Fibroblast of skin of scalp (primary cell): ENCODE results near the gene FLAD1.

Source experiments
- DNase-seq: peaks from one replicate; pipeline ENCODE4 v3.0.0-alpha.2; 2013

FLAD1 gene

GRCh38 chr1:155005076-155006011 lies 22.2 kb downstream of the FLAD1 start:
- DNase-seq = no peak

GRCh38 chr1:155006601-155007101 lies 23.5 kb downstream of the FLAD1 start:
- peak; percentile 42 for DNase-seq

DNA sequence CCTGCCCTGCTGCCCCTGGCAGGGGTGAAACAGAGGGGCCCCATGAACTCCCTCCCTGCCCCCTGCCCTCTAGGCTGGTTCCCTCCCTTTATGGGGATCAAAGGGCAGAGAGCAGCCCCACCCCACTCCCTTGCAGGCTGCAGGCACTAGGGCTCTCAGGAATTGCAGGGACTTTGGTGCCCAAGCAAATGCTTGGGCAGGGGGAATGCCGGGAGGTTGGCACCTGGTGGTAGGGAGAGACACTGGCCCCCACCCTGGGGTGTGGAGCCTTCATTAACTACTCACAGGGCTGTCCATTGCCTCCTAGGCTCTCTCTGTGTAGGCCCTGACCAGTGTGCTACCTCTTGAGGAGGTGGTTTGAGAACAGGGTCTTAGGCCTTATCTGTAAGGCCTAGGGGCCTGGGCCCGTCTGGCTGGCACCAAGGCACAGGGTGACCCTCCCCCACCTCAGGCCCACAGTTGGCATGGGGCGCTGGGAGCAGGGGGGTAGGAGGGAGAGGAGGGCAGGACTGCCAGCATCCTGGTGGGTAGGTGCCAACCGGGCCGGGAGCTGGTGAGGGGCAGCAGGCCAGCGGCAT lies 24.2 kb downstream of the FLAD1 start:
- DNase-seq = no peak

GRCh38 chr1:155008015-155008941 lies 25.1 kb downstream of the FLAD1 start:
- no peak for DNase-seq

DNA sequence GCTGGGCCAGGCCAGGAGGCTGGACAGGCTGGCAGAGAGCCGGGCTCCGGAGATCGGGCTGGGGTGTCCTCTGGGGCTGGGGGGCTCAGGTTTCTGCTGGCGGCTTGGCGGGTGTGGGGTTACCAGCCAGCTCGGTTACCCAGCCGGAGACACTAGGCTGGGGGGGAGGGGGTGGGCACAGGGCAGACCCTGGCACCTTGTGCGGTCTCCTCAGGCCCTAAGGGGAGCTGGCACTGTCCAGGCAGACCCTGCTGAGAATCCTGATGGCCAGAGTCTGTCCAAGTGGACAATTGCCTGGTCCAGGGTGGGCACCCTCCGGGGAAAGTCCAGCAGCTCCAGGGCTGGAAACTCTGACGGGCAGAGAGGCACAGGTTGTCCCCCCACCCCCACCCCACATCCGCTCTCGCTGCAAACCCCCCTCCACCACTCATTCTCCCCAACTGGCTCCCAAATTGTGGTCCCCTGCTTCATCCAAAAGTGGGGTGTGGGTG lies 26.1 kb downstream of the FLAD1 start:
- DNase-seq = no peak

DNA sequence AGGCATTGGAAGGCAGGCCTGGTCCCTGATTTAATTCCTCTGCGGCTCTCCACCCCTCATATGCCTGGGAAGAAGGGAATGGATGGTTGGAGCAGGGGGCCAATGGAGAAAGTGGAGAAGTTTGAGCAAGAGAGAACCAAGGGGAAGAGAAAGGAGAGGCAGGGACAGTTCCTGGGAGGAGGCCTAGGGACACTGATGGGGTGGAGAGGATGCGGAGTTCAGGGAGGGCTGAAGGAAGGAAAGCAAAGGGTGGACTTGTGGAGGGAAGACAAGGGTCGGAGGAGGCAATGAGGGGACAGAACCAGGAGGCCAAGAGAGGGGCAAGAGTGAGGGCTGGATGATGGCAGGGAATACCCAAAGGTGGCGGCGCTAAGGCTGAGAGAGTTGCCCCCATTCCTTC lies 26.6 kb downstream of the FLAD1 start:
- no peak for DNase-seq

- no peak for DNase-seq
Measured at GRCh38 chr1:155010211-155010918, 27.2 kb downstream of the FLAD1 start.

DNA sequence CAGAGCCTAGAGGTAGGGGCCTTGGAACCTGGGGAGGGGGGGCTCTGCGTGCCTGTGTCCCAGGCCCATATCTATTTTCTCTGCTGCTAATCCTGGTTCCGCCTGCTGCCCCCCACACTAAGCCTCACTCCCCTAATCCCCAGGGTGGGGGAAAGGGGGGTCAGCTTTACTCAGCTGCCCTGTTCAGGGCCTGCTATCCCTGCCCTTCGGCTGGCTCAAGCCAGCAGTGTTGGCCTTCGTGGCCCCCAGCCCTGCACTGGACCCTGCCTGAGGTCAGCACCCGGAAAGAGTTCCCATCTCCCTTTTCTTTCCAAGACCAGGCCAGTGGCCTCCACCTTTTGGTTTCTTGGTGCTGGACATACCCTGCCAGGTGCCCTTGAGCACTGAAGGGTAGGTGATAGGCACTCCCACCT lies 27.9 kb downstream of the FLAD1 start:
- no peak for DNase-seq

DNA sequence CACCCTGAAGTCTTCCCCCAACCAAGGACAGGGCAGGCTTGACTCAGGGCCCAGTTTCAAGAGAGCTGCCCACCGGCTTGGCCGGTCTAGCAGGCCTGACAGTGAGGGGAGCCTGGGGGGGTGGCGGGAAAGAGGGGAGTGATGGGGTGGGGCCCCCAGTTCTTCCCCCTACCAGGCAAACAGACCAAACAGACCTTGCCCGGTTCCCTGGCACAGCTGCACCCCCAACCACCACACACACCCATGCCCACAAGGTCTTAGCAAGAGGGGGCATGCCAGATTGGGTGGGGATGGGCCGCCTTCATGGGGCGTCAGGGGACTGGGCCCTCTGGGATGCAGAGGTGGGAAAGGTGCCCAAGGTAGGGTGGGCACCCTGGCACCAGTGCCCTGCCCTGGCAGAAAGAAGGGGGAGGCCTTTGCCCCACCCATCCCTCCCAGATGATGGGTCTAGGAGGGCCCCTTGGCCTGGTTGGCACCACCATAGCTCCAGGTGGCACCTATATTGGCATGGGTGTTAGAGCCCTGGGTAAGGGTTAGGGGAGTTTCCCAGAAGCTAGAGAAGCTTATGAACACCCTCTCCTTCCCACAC lies 28.4 kb downstream of the FLAD1 start:
- no peak for DNase-seq

DNA sequence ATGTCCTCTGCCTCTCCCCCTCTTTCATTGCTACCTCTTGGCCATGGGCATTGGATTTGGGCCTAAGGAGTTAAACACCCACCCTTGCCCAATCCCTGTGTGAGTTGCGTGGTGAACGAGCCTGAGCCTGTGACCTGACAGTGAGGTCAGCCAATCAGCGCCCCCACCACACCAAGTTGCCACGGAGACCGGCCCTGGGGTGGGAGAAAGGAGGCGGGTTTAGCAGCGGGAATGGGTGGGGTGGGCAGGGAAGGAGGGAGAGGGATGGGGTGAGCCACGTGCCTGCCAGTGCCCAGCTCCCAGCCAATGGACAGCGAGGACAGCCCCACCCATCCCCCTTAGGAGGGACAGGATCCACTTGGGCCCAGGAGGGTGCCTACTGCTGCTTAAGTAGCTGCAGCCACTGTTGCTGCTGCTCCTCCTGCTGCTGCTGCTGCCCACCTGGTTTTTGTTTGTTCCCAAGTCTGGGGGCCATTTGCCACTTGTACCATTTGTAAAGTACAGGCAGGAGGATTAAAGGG lies 28.9 kb downstream of the FLAD1 start:
- peak; percentile 63 for DNase-seq

- DNase-seq = no peak
Measured at GRCh38 chr1:155012776-155013602, 29.8 kb downstream of the FLAD1 start.

DNA sequence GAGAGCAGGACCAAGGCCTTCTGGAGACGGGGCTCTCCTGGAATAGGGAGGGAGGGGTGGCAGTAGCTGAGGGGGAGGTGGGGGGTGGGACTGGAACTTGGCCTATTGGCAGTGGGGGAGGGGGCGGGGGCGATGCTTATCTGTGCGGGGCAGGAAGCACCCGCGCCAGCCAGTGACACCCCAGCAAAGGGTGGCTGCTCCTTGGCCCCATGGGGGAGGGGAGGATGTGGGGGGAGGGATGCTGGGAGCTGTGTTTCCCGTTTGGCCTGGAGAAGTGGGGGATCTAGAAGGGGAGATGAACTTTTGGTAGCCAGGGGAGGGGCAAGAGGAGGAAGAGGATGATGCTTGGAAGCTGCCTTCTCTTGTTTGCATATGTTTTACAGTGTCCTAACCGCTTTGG lies 30.5 kb downstream of the FLAD1 start:
- DNase-seq = no peak

DNA sequence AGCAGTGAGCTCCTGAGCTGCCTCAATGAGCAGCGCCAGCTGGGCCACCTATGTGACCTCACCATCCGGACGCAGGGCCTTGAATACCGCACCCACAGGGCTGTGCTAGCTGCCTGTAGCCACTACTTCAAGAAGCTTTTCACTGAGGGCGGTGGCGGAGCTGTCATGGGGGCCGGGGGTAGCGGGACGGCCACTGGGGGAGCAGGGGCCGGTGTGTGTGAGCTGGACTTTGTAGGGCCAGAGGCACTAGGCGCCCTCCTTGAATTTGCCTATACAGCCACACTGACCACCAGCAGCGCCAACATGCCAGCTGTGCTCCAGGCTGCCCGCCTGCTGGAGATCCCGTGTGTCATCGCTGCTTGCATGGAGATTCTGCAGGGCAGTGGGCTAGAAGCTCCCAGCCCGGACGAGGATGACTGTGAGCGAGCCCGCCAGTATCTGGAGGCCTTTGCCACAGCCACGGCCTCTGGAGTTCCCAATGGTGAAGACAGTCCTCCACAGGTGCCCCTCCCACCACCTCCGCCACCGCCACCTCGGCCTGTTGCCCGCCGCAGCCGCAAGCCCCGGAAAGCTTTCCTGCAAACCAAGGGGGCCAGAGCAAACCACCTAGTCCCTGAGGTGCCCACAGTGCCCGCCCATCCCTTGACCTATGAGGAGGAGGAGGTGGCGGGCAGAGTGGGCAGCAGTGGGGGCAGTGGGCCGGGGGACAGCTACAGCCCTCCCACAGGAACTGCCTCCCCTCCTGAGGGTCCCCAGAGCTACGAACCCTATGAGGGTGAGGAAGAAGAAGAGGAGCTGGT lies 31.8 kb downstream of the FLAD1 start:
- DNase-seq = no peak

DNA sequence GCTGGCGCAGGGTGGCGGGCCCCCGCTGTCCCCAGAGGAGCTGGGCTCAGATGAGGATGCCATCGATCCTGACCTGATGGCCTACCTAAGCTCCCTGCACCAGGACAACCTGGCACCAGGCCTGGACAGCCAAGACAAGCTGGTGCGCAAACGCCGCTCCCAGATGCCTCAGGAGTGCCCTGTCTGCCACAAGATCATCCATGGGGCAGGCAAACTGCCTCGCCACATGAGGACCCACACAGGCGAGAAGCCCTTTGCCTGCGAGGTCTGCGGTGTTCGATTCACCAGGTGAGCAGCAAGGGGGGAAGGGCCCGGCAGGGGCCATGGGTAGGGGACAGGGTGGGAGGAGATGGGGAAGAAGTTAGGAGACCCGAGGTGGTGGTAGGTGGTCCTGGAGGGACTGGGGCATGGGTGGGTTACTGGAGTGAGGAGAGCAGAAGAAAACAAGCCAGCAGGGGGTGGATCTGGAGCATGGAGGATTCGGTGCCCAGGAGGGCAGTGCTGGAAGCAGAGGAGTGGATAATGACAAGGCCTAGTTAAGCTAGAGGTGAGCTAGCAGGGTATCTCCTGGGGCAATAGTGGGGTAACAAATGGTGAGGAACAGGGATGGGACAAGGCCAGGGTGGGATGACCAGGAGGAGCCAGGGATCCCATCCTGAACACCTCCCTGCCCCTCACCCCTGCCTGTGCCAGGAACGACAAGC lies 32.5 kb downstream of the FLAD1 start:
- no peak for DNase-seq

- no peak for DNase-seq
Measured at GRCh38 chr1:155016231-155016831, 33.2 kb downstream of the FLAD1 start.

DNA sequence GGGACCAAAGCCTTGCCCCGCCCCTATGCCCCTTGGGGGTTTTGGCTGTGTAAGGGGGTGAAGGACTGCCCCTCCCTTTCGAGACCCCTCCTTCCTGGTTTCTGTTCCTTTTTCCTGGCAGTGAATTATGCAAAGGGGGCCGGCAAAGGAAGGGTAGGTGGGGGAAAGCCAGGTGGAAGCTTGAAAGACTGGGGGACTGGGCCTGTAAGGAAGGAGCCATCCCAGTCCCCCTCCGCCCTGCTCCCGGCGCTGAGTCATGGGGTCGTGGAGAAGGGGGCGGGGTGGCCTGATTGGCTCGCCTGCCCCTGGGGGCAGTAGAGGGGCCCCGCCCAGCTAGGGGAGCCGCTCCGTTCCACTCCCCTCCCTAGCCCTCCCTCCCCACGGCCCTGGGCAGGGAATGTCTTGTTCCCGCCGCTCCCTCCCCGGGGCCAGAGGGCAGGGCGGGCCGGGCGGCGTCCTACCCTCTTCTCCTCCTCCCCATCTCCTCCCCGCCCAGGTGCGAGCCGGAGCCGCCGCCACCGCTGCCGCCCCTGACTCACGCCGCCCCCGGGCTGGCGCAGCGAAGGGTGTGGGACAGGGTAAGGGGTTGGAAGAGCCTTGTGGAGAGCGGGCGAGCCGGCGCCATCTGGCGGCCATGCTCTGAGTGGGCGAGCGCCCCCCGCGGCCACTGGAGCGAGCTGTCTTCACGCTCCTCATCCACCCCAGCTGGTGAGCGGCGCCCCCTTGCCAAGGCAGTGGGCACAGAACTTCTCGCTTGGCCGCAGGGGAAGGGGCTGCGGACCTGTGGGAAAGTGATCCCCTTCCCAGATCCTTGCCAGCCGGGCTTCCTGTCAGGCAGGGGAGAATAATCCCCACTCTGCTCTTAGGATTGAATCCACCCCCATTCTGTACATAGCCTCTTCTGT lies 34.1 kb downstream of the FLAD1 start:
- peak; percentile 87 for DNase-seq

DNA sequence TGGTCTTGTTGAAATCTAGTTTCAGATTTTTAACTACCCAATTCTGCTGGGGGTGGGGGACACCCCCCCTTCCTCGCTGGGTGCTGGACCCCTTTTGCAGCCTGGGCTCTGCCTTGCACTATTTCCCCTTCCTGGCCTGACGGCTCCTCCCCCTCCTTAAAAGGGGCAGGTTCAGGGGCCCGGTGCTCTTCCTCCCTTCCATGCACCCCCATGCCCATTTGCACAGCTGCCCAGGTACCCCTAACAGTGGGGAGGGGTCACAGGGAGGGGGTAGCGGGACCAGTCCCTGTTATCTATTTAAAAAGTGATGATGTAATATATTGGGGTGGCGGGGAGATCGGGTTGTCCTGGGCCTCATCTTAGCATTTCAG lies 34.8 kb downstream of the FLAD1 start:
- no peak for DNase-seq
